GM18499 (cell line): Measurements from ENCODE around the gene INHBC.
"Not testable (repeated sequence)": the region's sequence is repeated elsewhere in the genome, so short reads cannot be mapped to it uniquely, and the experiment has no call there.

Experiments used
- ATAC-seq: cut with Tn5 transposase; IDR thresholded peaks from one replicate; pipeline ENCODE4 v1.9.1; 2021; ENCODE audit warnings: moderate number of reproducible peaks; ENCODE audit not compliant: insufficient read depth, unreplicated experiment

The INHBC gene, protein sequence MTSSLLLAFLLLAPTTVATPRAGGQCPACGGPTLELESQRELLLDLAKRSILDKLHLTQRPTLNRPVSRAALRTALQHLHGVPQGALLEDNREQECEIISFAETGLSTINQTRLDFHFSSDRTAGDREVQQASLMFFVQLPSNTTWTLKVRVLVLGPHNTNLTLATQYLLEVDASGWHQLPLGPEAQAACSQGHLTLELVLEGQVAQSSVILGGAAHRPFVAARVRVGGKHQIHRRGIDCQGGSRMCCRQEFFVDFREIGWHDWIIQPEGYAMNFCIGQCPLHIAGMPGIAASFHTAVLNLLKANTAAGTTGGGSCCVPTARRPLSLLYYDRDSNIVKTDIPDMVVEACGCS

DNA sequence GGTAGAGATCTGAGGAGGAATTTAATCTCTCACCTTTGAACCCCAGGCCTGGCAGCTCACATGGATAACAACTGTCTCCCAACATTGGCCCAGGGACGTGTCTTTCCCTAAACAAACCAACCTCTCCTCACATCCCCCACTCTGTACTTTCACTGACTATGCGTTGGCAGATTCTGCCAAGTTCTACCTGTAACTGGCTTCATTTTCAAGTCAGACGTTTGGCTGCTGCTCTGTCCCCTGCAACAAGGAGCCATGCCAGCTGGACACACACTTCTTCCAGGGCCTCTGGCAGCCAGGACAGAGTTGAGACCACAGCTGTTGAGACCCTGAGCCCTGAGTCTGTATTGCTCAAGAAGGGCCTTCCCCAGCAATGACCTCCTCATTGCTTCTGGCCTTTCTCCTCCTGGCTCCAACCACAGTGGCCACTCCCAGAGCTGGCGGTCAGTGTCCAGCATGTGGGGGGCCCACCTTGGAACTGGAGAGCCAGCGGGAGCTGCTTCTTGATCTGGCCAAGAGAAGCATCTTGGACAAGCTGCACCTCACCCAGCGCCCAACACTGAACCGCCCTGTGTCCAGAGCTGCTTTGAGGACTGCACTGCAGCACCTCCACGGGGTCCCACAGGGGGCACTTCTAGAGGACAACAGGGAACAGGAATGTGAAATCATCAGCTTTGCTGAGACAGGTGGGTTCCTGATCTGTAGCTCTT, at the start of gene INHBC:
TSS of gene INHBC (plus strand) at position 268 of the 707 bp plus-strand sequence. CDS start at position 371, 103 bp downstream.
- no peak for ATAC-seq

DNA sequence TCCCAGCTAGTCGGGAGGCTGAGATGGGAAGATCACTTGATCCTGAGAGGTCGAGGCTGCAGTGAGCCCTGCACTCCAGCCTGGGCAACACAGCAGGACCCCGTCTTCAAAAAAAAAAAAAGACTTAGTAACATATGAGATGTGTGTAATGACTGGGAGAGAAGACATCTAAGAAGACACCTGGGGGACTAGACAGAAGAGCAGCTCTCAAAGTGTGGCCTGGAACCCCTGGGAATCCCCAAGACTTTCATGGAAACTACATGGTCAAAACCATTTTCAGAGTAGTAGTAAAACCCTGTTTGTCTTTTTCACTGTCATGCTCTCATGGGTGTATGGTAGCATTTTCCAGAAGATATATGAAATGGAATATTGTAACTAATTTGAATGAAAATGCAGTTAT, 49.0 kb upstream of the INHBC start:
- no peak for ATAC-seq

DNA sequence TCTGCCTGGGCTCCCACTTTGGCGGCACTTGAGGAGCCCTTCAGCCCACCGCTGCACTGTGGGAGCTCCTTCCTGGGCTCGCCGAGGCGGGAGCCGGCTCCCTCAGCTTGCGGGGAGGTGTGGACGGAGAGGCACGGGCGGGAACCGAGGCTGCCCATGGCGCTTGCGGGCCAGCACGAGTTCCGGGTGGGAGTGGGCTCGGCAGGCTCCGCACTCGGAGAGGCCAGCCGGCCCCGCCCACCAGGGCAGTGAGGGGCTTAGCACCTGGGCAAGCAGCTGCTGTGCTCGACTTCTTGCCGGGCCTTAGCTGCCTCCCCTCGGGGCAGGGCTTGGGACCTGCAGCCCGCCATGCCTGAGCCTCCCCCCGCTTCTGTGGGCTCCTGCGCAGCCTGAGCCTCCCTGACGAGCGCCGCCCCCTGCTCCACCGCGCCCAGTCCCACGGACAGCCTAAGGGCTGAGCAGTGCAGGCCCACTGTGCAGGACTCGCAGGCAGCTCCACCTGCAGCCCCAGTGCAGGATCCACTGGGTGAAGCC, 48.3 kb upstream of the INHBC start:
- no peak for ATAC-seq

DNA sequence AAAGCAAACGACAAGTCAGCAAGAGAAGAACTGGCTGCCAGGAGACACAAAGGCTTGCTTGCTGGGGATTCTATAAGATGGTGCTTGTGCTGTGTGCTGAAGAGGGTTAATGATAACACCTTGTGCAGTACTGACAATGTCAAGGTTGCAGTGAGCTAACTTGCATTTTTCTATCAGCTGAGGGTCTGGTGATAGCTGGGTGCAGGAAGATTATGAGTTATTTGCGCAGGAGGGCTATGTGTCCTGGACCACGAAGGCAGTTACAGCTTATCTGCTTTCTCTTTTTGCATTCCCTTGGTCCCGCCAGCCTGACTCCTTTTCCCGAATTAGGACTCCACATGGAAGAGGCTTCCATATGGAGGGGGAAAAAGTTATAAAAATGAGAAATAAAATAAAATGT, 46.2 kb upstream of the INHBC start:
- no peak for ATAC-seq

DNA sequence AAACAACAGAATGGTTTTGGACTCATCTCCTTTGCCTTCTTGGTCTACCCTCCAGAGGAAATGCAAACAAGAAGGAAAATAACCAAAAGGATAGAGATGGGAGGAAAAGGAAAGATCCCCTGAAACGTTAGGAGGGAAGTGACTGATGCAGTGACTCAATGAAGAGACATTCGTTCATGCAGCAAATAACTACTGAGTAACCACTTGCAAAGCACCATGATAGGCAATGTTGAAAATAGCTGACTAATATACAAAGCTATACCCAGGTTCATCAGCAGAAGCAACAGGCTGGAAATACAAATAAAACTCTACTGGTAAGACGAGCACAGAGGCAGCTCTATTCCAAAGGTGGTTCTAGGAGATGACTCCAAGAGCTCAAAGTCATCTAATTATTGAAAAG, 45.6 kb upstream of the INHBC start:
- no peak for ATAC-seq

DNA sequence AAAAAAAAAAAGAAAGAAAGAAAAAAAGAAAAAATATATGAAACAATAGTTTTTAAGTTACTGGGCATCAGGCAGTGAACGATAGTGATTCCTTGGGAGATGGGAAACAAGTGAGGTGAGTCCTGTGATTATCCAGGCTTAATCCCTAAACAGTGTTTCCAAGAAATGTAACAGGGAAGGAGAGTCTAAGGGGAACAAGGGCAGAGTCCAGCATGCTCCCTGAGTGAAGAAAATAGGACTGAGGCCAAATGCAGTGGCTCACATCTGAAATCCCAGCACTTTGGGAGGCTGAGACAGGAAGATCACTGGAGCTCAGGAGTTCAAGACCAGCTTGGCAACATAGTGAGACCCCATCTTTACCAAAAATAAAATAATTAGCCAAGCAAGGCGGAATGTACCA, 44.4 kb upstream of the INHBC start:
- no peak for ATAC-seq

DNA sequence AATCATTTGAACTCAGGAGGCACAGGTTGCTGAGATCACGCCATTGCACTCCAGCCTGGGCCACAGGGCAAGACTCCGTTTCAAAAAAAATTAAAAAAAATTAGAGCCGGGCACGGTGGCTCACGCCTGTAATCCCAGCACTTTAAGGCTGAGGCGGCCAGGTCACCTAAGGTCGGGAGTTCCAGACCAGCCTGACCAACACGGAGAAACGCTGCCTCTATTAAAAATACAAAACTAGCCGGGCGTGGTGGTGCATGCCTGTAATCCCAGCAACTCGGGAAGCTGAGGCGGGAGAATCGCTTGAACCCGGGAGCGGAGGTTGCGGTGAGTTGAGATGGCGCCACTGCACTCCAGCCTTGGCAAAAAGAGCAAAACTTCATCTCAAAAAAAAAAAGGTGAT, 39.5 kb upstream of the INHBC start:
- ATAC-seq: no peak

DNA sequence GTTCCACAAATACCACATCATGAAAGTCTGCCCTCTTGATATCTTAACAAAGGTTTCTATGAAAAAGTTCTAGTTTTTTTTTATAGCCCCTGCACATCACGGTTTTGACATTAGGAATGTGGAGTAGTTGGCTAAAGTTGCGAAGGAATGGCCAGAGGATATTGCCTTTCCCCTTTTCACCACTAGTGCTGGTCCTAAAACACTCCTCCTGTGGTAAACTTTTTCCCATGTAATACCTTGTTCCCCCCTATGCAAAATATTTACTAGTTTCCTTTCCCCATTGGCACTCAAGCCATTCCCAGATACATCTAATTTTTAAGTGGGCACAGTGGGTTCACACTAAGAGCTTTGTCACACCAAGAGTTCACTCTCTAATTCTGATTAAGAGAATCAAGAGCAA, 37.1 kb upstream of the INHBC start:
- ATAC-seq: no peak

DNA sequence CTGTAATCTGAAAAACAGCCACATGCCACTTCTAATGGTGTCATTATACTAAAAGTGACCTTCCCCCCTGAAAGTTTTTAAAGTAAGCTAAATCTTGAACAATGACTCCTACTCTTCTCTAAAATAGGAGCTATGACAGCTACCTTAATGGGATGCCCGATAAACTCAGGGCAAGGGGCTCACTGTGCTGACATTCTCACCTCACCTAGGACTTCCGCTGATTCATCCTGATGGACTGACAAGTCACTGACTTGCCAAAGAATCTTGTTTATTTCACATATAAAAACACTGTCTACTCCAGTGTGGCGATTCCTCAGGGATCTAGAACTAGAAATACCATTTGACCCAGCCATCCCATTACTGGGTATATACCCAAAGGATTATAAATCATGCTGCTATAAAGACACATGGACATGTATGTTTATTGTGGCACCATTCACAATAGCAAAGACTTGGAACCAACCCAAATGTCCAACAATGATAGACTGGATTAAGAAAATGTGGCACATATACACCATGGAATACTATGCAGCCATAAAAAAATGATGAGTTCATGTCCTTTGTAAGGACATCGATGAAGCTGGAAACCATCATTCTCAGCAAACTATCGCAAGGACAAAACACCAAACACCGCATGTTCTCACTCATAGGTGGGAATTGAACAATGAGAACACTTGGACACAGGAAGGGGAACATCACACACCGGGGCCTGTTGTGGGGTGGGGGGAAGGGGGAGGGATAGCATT, 34.7 kb upstream of the INHBC start:
- not testable (repeated sequence) for ATAC-seq

DNA sequence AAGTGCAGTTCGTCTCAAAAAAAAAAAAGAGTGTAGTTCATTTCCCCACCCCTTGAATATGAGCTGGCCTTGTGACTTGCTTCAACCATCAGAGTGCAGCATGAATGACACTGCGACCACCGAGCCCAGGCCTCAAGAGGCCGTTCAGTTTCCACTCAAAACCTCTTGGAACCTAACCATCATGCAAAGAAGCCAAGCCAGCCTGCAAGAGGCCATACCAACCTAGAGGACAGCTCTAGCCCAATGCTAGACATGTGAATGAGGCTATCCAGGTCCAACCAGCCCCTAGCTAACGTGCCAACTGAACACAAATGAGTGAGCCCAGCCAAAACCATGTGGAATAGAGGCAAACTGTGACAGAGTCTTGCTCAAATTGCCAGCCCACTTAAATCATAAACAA, 33.4 kb upstream of the INHBC start:
- ATAC-seq: no peak

DNA sequence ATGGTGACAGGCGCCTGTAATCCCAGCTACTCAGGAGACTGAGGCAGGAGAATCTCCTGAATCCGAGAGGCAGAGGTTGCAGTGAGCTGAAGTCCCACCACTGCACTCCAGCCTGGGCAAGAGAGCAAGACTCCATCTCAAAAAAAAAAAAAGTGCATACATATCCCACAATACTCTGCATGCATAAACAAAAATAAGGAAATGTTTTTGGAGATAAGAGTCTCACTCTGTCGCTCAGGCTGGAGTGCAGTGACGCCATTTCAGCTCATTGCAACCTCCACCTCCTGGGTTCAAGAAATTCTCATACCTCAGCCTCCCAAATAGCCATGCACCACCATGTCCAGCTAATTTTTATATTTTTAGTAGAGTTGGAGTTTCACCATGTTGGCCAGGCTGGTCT, 32.4 kb upstream of the INHBC start:
- ATAC-seq: not testable (repeated sequence)

DNA sequence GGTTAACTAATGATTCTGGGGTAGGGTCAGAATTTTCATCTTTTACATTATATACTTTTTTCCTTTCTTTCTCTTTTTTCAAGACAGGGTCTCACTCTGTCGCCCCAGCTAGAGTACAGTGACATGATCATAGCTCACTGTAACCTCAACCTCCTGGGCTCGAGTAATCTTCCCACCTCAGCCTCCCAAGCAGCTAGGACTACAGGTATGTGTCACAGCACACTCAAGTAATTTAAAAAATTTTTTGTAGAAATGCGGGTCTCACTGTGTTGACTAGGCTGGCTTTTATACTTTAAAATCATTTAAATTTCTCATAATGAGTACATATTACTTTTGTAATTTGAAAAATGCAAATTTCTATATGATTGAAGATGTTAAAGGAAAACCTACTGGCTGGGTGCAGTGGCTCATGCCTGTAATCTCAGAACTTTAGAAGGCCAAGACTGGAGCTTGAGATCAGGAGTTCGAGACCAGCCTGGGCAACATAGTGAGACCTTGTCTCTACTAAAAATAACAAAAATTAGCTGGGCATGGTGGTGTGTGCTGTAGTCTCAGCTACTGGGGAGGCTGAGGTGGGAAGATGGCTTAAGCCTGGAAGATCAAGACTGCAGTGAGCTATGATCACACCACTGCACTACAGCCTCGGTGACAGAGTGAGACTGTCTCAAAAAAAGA, 29.5 kb upstream of the INHBC start:
- no peak for ATAC-seq

DNA sequence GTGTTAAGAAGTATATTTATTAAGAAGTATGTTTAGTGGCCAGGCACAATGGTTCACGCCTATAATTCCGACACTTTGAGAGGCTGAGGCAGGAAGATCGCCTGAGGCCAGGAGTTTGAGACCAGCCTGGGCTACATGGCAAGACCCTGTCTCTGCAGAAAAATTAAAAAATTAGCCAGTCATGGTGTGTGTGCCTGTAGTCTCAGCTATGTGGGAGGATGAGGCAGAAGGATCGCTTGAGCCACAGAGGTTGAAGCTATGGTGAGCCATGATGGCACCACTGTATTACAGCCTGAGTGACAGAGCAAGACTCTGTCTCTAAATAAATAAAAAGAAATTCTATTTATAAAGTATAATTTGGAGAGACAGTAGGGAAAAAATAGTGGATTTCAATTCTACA, 24.1 kb upstream of the INHBC start:
- ATAC-seq: no peak

DNA sequence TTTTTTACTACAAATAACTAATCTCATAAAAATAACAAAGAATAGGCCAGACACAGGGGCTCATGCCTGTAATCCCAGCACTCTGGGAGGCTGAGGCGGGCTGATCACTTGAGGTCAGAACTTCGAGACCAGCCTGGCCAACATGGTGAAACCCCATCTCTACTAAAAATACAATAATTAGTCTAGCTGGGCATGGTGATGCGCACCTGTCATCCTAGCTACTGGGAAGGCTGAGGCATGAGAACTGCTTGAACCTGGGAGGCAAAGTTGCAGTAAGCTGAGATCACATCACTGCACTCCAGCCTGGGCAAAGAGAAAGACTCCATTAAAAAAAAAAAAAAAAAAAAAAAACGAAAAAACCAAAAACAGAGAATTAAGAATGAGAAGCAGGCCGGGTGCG, 20.4 kb upstream of the INHBC start:
- ATAC-seq: not testable (repeated sequence)

DNA sequence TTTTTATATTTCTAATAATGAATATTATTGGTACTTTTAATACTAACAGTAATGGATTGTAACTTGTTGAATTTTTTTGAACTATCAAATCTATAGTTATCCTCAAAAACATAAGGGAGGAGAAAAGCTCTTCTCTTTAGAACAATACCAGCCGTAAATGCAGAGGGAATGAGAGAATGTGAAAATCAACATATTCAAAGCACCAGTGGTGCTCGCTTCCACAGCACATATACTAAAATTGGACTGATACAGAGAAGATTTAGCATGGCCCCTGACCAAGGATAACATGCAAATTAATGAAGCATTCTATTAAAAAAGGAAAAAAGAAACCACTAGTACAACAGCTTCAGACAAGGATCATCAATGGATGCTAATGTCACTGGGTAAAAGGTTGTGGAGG, 19.5 kb upstream of the INHBC start:
- no peak for ATAC-seq

DNA sequence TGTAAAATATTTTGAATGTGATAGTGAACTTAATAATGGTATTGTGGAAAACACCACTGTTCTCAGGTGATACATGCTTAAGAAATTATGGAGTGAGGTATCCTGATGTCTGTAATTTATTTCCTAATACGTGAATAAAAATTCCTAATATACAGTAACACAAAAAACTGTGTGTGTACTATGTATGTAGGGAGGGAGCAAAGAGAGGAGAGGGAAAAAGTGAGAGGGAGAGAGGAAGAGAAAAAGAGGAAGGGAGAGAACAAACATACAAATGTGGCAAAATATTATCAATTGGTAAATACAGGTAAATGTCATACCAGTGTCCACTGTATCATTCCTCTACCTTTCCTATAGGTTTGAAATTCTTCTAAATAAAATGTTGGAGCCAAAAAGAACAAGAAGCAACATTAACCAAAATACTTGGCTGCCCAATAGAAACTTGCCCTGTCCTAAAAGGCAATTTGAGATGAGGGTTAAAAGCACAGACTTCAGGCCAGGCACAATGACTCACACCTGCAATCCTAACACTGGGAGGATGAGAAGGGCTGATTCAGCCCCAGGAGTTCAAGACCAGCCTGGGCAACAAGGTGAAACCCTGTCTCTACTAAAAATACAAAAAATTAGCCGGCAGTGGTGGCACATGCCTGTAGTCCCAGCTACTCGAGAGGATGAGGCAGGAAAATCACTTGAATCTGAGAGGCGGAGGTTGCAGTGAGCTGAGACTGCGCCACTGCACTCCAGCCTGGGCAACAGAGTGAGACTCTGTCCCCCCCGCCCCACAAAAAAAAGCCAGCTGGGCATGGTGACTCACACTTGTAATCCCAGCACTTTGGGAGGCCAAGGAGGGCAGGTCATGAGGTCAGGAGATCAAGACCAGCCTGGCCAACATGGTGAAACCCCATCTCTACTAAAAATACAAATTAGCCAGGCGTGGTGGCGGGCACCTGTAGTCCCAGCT, 18.3 kb upstream of the INHBC start:
- no peak for ATAC-seq

DNA sequence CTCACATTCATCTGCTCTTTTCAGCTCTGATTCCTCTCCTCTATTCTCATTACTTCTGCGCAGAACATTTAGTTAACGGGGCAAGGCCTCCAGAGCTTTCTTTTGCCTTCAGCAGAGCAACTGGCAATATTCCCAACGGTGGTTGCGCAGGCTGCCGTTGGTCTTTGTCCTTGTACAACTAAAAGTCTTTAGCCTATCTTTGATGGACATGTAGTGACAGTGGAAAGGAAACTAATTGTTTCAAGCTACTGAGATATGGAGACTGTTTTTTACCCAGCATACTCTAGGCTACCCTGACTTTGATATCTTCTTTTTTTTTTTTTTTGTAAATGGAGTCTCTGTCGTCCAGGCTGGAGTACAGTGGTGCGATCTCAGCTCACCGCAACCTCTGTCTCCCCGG, 16.3 kb upstream of the INHBC start:
- ATAC-seq: no peak

DNA sequence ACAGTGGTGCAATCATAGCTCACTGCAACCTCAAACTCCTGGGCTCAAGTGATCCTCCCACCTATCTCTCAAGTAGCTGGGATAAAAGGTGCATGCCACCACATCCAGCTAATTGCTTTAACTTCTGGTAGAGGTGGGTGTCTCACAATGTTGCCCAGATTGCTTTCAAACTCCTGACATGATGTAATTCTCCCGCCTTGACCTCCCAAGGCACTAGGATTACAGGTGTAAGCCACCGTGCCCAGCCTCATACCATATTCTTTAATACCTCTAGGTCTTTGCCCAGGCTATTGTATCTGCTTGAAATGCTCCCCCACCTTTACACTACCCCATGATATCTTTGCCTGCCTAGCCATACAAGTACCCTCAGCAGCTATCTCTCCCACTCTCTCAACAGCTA, 15.1 kb upstream of the INHBC start:
- no peak for ATAC-seq

DNA sequence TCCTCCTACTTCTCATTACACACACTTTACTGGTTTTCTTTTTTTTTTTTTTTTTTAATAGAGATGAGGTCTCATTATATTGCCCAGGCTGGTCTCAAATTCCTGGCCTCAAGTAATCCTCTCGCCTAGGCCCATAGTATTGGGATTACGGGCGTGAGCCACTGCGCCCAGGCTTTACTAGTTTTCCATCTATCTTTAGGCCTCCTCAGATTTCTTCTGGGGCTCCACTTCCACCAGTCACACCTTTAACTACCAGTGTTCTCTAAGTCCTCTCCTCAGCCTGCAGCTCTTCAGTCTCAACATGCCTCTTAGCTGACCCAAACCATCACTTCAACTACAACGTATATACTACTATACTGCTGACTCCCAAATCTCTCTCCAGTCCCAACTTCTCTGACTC, 14.1 kb upstream of the INHBC start:
- no peak for ATAC-seq
